Subcutaneous abdominal adipose tissue (tissue), 5 donors: ENCODE results near the gene FBXO44.
A peak's percentile ranks its signal among the peaks of the same experiment; 100 is the strongest.

Experiments
- H3K27ac ChIP-seq: one replicate; pipeline ENCODE4 v1.7.0; 2013; ENCODE audit warnings: low read depth, mild to moderate bottlenecking, inconsistent platforms, low read length, moderate library complexity
- H3K27me3 ChIP-seq, 5 donors: one replicate each; pipeline ENCODE4 v1.7.0; 2013; ENCODE audit warnings: low read length in 5 of 5, inconsistent platforms in 1 of 5; ENCODE audit not compliant: control insufficient read depth in 5 of 5, insufficient read depth in 4 of 5
- H3K36me3 ChIP-seq, 5 donors: one replicate each; pipeline ENCODE4 v1.7.0; 2013; ENCODE audit warnings: low read length in 5 of 5; ENCODE audit not compliant: control insufficient read depth in 5 of 5, insufficient read depth in 5 of 5
- H3K4me1 ChIP-seq, 5 donors: one replicate each; pipeline ENCODE4 v1.7.0; 2013; ENCODE audit warnings: low read length in 5 of 5, mild to moderate bottlenecking in 3 of 5, moderate library complexity in 1 of 5; ENCODE audit not compliant: control insufficient read depth in 5 of 5, insufficient read depth in 5 of 5
- H3K4me3 ChIP-seq, 5 donors: one replicate each; pipeline ENCODE4 v1.7.0; 2013; ENCODE audit warnings: low read length in 5 of 5, low read depth in 1 of 5
- H3K9ac ChIP-seq, 5 donors: one replicate each; pipeline ENCODE4 v1.7.0; 2013; ENCODE audit warnings: low read length in 5 of 5, mild to moderate bottlenecking in 4 of 5, moderate library complexity in 3 of 5
- H3K9me3 ChIP-seq, 5 donors: one replicate each; pipeline ENCODE4 v1.7.0; 2013; ENCODE audit warnings: low read length in 5 of 5; ENCODE audit not compliant: control insufficient read depth in 5 of 5
- donor health status: healthy.
- donor health status: healthy.
- donor health status: healthy.
- donor health status: healthy.
- donor health status: healthy.

FBXO44 gene

DNA sequence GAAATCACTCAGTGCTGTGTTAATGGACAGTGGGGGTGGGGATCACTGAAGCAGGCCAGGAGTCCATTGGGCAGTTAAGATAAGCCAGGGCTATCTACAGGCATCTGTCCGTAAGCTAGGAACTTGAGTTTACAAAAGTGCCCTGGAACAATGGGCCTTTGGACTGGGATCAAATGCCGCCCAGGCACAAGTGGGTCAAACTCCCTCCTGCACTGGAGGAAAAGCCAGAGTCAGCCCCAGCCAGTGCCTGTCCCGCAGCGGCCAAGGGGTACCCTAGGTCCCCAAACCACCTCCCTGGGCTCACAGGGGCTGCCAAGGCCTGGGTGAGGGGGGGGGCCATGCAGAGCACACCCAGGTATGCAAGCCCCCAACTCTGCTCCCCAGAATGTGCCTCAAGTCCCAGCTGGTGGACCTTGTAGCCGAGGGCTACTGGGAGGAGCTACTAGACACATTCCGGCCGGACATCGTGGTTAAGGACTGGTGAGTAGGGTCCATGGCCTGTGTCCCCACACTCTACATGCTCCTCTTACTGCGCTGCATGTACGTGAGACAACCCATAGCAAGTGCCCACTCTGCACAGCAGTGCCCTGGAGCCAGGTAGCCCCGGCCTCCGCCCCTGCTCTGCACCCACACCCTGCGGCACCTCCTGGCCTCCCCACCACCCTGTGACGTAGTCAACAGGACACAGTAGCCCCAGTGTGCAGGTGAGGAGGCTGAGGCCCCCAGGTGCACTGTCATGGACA lies 17.0 kb downstream of the FBXO44 start:
- Histone ChIP-seq H3K9ac (no peak overlapping the region), H3K4me3 (no peak overlapping the region), H3K36me3 (peaks cover 0 to 56% (median 44%) of the 10 kb centered on the region in 5 donors), H3K4me1 (peaks cover 0 to 15% (median 4%) of the 10 kb centered on the region in 5 donors), H3K27me3 (no peaks in the 10 kb centered on the region), H3K27ac (no peak overlapping the region), H3K9me3 (no peaks in the 10 kb centered on the region)

DNA sequence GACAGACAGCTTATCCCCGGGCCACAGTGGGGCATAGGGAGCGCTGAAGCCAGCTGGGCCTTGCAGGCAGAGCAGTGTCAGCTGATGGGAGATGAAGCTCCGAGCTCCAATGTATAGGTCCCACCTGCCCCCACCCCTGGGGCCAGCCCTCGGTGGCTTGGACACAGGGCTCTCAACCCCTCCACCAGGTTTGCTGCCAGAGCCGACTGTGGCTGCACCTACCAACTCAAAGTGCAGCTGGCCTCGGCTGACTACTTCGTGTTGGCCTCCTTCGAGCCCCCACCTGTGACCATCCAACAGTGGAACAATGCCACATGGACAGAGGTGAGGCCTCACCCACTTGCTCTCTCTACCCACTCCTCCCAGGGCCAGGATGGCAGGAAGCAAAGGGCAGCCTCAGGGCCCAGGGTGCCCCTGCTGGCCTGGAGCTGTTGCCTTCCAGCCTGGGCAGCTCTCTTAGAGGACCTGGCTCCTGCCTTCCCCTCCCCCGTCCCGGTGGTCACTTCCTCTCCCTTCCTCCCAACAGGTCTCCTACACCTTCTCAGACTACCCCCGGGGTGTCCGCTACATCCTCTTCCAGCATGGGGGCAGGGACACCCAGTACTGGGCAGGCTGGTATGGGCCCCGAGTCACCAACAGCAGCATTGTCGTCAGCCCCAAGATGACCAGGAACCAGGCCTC lies 18.6 kb downstream of the FBXO44 start:
- no peaks in the 10 kb centered on the region for H3K9me3 ChIP-seq
- H3K4me3 ChIP-seq: no peak overlapping the region
- H3K36me3 ChIP-seq: peaks cover 0 to 60% (median 44%) of the 10 kb centered on the region in 5 donors
- H3K9ac ChIP-seq: no peak overlapping the region
- peaks cover 0 to 12% (median 4%) of the 10 kb centered on the region in 5 donors for H3K4me1 ChIP-seq
- no peaks in the 10 kb centered on the region for H3K27me3 ChIP-seq
- H3K27ac ChIP-seq: no peak overlapping the region

DNA sequence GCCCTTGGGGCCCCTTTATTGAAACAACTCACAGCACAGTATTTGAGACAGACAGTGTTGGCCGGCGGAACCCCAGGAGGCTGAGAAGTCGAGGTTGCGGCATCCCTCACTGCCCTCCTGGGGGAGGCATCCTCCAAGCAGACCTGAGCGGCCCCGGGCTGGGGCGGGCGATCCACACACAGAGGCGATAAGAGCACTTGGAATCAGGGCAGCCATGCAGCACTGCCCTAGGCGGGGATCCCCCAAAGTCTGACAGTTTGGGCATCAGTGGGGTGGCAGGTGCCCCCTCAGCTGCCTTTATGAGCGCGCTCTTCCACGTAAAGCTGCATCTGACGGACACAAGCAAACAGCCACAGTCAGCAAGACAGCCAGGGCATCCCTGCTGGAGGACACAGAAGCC lies 19.8 kb downstream of the FBXO44 start:
- H3K27ac ChIP-seq: no peak overlapping the region
- H3K36me3 ChIP-seq: peaks cover 0 to 53% (median 40%) of the 10 kb centered on the region in 5 donors
- no peaks in the 10 kb centered on the region for H3K9me3 ChIP-seq
- no peak overlapping the region for H3K9ac ChIP-seq
- H3K27me3 ChIP-seq: no peaks in the 10 kb centered on the region
- no peak overlapping the region for H3K4me3 ChIP-seq
- peaks cover 0 to 12% (median 4%) of the 10 kb centered on the region in 5 donors for H3K4me1 ChIP-seq

DNA sequence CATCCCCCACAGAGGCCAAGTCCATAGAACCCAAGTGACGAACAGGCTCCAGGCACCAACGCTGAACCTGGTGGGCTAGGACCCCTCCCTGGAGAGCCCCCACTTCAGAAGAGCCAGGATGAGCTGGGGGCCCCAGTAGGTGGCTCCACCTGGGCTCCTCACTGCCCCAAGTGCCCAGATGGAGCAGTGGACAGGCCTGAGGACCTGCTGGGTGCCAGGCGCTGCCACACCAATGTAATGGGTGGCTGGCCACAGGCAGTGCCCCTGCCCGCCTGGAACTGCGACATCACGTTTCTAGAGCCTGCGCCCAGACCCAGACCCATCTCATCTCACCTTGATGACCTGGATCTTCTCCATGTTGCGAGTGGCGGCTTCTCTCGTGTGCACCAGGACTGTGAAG lies 20.6 kb downstream of the FBXO44 start:
- no peak overlapping the region for H3K4me3 ChIP-seq
- no peaks in the 10 kb centered on the region for H3K9me3 ChIP-seq
- H3K27me3 ChIP-seq: no peaks in the 10 kb centered on the region
- H3K9ac ChIP-seq: no peak overlapping the region
- peaks cover 0 to 53% (median 40%) of the 10 kb centered on the region in 5 donors for H3K36me3 ChIP-seq
- no peak overlapping the region for H3K27ac ChIP-seq
- peaks cover 0 to 14% (median 8%) of the 10 kb centered on the region in 5 donors for H3K4me1 ChIP-seq

DNA sequence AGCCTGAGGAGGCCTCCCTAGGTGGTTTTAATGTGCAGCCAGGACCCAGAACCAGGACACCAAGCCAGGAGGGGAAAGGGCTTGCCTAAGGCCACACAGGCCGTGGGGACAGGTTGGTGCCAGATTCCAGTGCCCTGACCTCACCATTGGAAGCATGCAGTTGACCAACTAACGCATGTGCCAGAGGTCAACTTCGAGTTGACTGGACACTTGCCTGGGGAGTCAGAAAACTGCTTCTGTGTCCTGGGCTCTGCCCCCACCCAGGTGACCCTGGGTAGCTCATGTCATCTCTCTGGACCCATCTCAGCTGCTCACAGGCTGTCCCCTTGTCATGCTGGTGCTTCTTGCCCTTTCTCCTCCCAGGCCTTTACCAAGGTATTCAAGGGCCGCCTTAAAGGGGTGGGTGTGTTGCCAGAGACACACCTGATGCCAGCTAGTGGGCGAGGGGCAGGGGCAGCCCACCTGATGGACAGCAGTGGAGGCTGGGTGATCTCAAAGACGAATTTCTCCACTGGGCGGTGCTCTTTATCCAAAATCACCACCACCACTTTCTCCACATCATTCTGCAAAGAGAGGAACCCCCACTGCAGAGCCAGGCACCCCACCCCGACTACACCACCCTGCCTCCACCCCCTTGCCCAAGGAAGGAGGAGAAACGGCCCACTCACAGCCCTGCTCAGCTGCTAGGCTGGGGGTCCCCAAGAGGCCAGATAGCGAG lies 21.9 kb downstream of the FBXO44 start:
- H3K9me3 ChIP-seq: no peaks in the 10 kb centered on the region
- peaks cover 0 to 50% (median 37%) of the 10 kb centered on the region in 5 donors for H3K36me3 ChIP-seq
- H3K9ac ChIP-seq: no peak overlapping the region
- H3K4me1 ChIP-seq: peaks cover 0 to 16% (median 13%) of the 10 kb centered on the region in 5 donors
- no peaks in the 10 kb centered on the region for H3K27me3 ChIP-seq
- no peak overlapping the region for H3K27ac ChIP-seq
- no peak overlapping the region for H3K4me3 ChIP-seq

DNA sequence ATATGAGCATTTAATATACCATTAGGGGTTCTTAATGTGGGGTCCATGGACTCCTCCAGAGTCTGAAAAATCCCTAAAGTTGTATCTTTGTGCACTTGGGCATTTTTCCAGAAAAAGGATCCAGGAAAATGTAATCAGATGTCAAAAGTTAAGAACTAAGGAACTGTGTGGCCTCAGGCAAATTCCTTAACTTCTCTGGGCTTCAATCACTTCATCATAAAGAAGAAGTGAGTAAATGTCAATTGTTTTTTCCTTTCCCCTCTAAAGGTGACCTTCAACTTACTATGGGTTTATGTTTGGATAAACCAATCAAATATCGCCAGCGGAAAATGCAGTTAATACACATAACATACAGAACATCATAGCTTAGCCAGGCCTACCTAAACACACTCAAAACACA lies 23.8 kb downstream of the FBXO44 start:
- Histone ChIP-seq H3K4me3 (no peak overlapping the region), H3K4me1 (peaks cover 1 to 23% (median 20%) of the 10 kb centered on the region in 5 donors), H3K9ac (no peak overlapping the region), H3K27me3 (peaks cover 0 to 4% (median 0%) of the 10 kb centered on the region in 5 donors), H3K36me3 (peaks cover 0 to 33% (median 24%) of the 10 kb centered on the region in 5 donors), H3K9me3 (no peaks in the 10 kb centered on the region), H3K27ac (no peak overlapping the region)

DNA sequence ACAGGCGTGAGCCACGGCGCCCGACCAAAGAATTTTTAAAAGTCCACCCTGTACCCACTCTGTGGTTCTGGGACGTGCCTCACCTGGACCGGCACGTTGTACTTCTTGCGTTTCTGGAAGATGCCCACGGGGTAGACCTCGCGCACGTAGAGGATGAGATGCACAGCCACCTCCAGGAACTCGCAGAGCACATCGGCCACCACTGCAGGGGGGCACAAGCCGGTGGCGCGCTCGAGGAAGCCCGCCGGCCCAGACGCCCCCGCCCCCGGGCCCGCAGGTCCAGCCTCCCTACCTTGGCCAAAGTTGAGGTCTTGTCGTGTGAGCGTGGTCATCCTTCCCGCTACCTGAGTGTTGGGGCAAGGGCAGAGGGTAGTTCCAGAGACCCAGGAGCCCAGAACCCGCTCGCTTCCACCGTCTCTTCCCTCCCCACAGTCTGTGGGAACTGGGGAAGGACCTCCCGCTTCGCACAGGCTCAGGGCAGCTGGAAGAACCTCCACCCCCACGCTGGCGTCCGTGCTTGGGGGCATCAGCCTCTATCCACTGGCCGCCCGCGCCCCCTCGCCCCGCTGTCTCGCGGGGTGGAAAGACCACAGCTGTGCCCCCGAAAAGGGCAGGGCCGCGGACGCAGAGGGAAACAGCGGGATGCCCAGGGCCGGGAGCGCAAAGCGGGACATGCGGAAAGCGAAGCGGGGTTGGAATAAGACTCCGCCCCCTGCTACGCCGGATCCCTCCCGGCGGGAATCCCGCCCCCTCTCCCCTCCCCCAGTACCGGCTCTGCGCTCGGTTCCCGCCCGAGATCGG lies 25.8 kb downstream of the FBXO44 start:
- H3K27ac ChIP-seq: peak overlapping the region; percentile 46
- peaks cover 0 to 16% (median 8%) of the 10 kb centered on the region in 5 donors for H3K36me3 ChIP-seq
- no peaks in the 10 kb centered on the region for H3K9me3 ChIP-seq
- peaks cover 0 to 12% (median 0%) of the 10 kb centered on the region in 5 donors for H3K27me3 ChIP-seq
- peak overlapping the region in 4 of 5 donors; percentile 79 to 88 (median 84) for H3K9ac ChIP-seq
- peaks cover 1 to 23% (median 20%) of the 10 kb centered on the region in 5 donors for H3K4me1 ChIP-seq
- peak overlapping the region; percentile 79 to 89 (median 85) for H3K4me3 ChIP-seq

DNA sequence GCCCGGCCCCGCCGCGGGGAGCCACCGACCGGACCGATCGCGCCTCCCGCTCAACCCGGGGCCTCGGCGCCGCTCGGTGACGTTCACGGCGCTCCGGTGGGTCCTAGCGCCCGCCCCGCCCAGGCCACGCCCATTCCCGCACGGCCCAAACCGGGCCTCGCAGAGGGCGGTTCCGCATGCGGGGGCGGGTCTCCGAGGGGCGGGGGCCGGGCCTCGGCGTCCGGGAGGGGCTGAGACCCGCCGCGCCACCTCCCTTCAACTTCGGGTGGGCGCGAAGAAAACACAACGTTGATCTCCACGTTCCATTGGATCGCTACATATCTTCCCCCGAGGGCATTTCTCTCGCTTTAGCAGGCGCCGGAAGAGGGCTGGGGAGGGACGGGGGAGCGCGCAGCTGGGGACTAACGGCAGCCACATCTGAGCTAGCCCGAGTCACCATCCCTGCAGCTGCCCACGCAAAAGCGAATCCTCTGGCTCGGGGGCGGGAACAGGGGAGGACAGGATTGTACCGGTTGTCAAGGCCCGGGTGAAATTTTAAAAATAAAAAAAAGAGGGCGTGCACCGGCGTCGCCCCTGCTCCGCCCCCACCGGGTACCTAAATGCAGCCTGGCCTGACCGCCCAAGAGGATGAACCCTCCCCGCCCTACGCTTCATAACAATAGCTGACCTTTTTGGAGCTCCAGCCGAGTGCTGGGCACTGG lies 26.5 kb downstream of the FBXO44 start, which contains the start of gene MAD2L2:
Gene MAD2L2 (minus strand): TSS at position 78 of the 701 bp plus-strand sequence. CDS start 547 bp downstream, outside the sequence.
- peak within 1 kb of the TSS; percentile 79 to 89 (median 85) for H3K4me3 ChIP-seq
- peak within 1 kb of the TSS in 4 of 5 donors; percentile 79 to 88 (median 84) for H3K9ac ChIP-seq
- H3K9me3 ChIP-seq: no peaks in the 10 kb centered on the region
- H3K36me3 ChIP-seq: peaks cover 0 to 10% (median 3%) of the 10 kb centered on the region in 5 donors
- peak within 1 kb of the TSS; percentile 46 for H3K27ac ChIP-seq
- H3K4me1 ChIP-seq: peaks cover 1 to 23% (median 20%) of the 10 kb centered on the region in 5 donors
- peaks cover 0 to 12% (median 0%) of the 10 kb centered on the region in 5 donors for H3K27me3 ChIP-seq
